BE2C (cell line): ENCODE results near the gene CACYBP.

Experiments used
- DNase-seq: peaks from one replicate; pipeline ENCODE4 v3.0.0-alpha.2; 2020
- H3K27me3 ChIP-seq: fragments of 250-450 bp; sonication (Bioruptor Pico); 2 replicates; pipeline ENCODE4 v1.5.1; 2020; ENCODE audit warnings: mild to moderate bottlenecking
- H3K36me3 ChIP-seq: fragments of 250-450 bp; sonication (Bioruptor Pico); 2 replicates; pipeline ENCODE4 v1.5.1; 2020; ENCODE audit warnings: mild to moderate bottlenecking
- H3K4me1 ChIP-seq: fragments of 250-450 bp; sonication (Bioruptor Pico); 2 replicates; pipeline ENCODE4 v1.5.1; 2020
- H3K4me3 ChIP-seq: 2 replicates; pipeline ENCODE4 v1.5.1; 2011; ENCODE audit warnings: low read depth, low read length
- H3K9me3 ChIP-seq: fragments of 250-450 bp; sonication (Bioruptor Pico); 2 replicates; pipeline ENCODE4 v1.5.1; 2020
- CTCF ChIP-seq: IDR thresholded peaks from 2 replicates; pipeline ENCODE4 v1.5.1; 2012; ENCODE audit warnings: mild to moderate bottlenecking, low read depth, low read length

The CACYBP gene

GRCh38 chr1:174964972-174965361 lies 34.8 kb upstream of the CACYBP start:
- DNase-seq = no peak
- H3K4me1 ChIP-seq = peaks cover 7% of the 10 kb centered on the region
- H3K36me3 ChIP-seq = no peaks in the 10 kb centered on the region
- TF ChIP-seq CTCF = no peak
- H3K27me3 ChIP-seq = no peaks in the 10 kb centered on the region
- H3K9me3 ChIP-seq = no peaks in the 10 kb centered on the region
- no peak overlapping the region for H3K4me3 ChIP-seq

GRCh38 chr1:174965362-174966007 lies 34.3 kb upstream of the CACYBP start:
- Histone ChIP-seq H3K36me3 (no peaks in the 10 kb centered on the region), H3K27me3 (no peaks in the 10 kb centered on the region), H3K9me3 (no peaks in the 10 kb centered on the region), H3K4me3 (no peak overlapping the region), H3K4me1 (peaks cover 7% of the 10 kb centered on the region)
- no peak for TF ChIP-seq CTCF
- DNase-seq = no peak

GRCh38 chr1:174966008-174966572 lies 33.7 kb upstream of the CACYBP start:
- H3K36me3 ChIP-seq = no peaks in the 10 kb centered on the region
- no peaks in the 10 kb centered on the region for H3K9me3 ChIP-seq
- peaks cover 7% of the 10 kb centered on the region for H3K4me1 ChIP-seq
- no peak for TF ChIP-seq CTCF
- no peaks in the 10 kb centered on the region for H3K27me3 ChIP-seq
- H3K4me3 ChIP-seq = no peak overlapping the region
- DNase-seq = no peak

- no peaks in the 10 kb centered on the region for H3K9me3 ChIP-seq
- TF ChIP-seq CTCF = no peak
- no peak overlapping the region for H3K4me3 ChIP-seq
- H3K27me3 ChIP-seq = no peaks in the 10 kb centered on the region
- no peaks in the 10 kb centered on the region for H3K36me3 ChIP-seq
- no peak for DNase-seq
- peaks cover 7% of the 10 kb centered on the region for H3K4me1 ChIP-seq
Observed at GRCh38 chr1:174967845-174968705, 31.7 kb upstream of the CACYBP start.

- no peaks in the 10 kb centered on the region for H3K27me3 ChIP-seq
- no peak for DNase-seq
- TF ChIP-seq CTCF = no peak
- no peaks in the 10 kb centered on the region for H3K9me3 ChIP-seq
- no peaks in the 10 kb centered on the region for H3K36me3 ChIP-seq
- H3K4me3 ChIP-seq = no peak overlapping the region
- H3K4me1 ChIP-seq = peaks cover 5% of the 10 kb centered on the region
Observed at GRCh38 chr1:174968750-174969244, 30.9 kb upstream of the CACYBP start.
